ENCODE measurements around the gene CLCA2. TPM values are rescaled to one million over a fixed set of nuclear protein-coding genes. Genes with fewer than 3 reads are reported as not detected.

Gene CLCA2
- total RNA-seq, 1 experiment from 2014 or later: not detected

- no peak overlapping the region for H3K4me3 Mint-ChIP-seq
- peaks cover 34 to 46% (median 40%) of the 10 kb centered on the region in 3 experiments for H3K36me3 Mint-ChIP-seq (ENCODE audit: insufficient read depth in 1 of 3, low read depth in 3 of 3)
- Histone ChIP-seq H3K79me2 (ENCODE audit: insufficient read depth, low read length) (no peaks in the 10 kb centered on the region), H3K4me2 (ENCODE audit: insufficient read depth, insufficient read length, low read length) (no peak overlapping the region), H3K27ac (ENCODE audit: insufficient read length, low read depth, low read length) (no peak overlapping the region), H4K20me1 (ENCODE audit: control insufficient read depth, insufficient read depth, insufficient read length) (no peaks in the 10 kb centered on the region), H3K4me1 (ENCODE audit: insufficient read depth, low read length) (no peaks in the 10 kb centered on the region), H2AK5ac (ENCODE audit: insufficient read length, low read length) (no peak overlapping the region), H3K9me3 (ENCODE audit: control insufficient read depth, low read depth, low read length) (no peaks in the 10 kb centered on the region), H3K18ac (ENCODE audit: insufficient read length, low read depth, low read length) (no peak overlapping the region), H3K23me2 (ENCODE audit: insufficient read length, low read depth, low read length, poor library complexity, severe bottlenecking) (no peaks in the 10 kb centered on the region), H4K5ac (ENCODE audit: insufficient read length, low read depth, low read length) (no peak overlapping the region), H3K9ac (ENCODE audit: extremely low read depth, insufficient read length, low read length) (no peak overlapping the region), H2AFZ (ENCODE audit: low read length) (no peak overlapping the region), H3K79me1 (ENCODE audit: insufficient read depth, low read depth, low read length, poor library complexity, severe bottlenecking) (no peaks in the 10 kb centered on the region), H3K27me3 (ENCODE audit: insufficient read depth, low read length) (no peaks in the 10 kb centered on the region), H3T11ph (ENCODE audit: low read length) (no peak overlapping the region), H2BK15ac (ENCODE audit: low read depth, low read length) (no peak overlapping the region), H3K56ac (ENCODE audit: insufficient read length, low read depth, low read length) (no peak overlapping the region), H4K91ac (ENCODE audit: insufficient read length, low read depth, low read length) (no peak overlapping the region), H3K14ac (ENCODE audit: insufficient read depth, low read length) (no peak overlapping the region), H2BK5ac (ENCODE audit: insufficient read length, low read length) (no peak overlapping the region), H3K4ac (ENCODE audit: low read depth, low read length) (no peak overlapping the region), H2BK120ac (ENCODE audit: low read depth, low read length, poor library complexity, severe bottlenecking) (no peak overlapping the region), H4K8ac (replicated peaks; ENCODE audit: insufficient read length, low read depth, low read length) (no peak overlapping the region), H3K23ac (ENCODE audit: insufficient read length, low read depth, low read length) (no peak overlapping the region), H2BK12ac (ENCODE audit: insufficient read length, low read depth, low read length) (no peak overlapping the region), H2BK20ac (ENCODE audit: low read depth, low read length, poor library complexity, severe bottlenecking) (no peak overlapping the region)
- no CpG with 5 or more reads among the region's 1 CpG for WGBS (ENCODE audit: extremely low coverage, insufficient read length, low lambda C conversion rate)
- no peaks in the 10 kb centered on the region for H3K27me3 Mint-ChIP-seq (ENCODE audit: low read depth)
- DNase-seq: no peak
- peaks cover 25 to 28% of the 10 kb centered on the region in 2 experiments for H3K9me3 Mint-ChIP-seq
- TF ChIP-seq, protein P1, sequence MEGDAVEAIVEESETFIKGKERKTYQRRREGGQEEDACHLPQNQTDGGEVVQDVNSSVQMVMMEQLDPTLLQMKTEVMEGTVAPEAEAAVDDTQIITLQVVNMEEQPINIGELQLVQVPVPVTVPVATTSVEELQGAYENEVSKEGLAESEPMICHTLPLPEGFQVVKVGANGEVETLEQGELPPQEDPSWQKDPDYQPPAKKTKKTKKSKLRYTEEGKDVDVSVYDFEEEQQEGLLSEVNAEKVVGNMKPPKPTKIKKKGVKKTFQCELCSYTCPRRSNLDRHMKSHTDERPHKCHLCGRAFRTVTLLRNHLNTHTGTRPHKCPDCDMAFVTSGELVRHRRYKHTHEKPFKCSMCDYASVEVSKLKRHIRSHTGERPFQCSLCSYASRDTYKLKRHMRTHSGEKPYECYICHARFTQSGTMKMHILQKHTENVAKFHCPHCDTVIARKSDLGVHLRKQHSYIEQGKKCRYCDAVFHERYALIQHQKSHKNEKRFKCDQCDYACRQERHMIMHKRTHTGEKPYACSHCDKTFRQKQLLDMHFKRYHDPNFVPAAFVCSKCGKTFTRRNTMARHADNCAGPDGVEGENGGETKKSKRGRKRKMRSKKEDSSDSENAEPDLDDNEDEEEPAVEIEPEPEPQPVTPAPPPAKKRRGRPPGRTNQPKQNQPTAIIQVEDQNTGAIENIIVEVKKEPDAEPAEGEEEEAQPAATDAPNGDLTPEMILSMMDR (conservative IDR thresholded peaks at IDR 0.05): no peak
- no peaks in the 10 kb centered on the region for H3K4me1 Mint-ChIP-seq
- no peak overlapping the region for H3K27ac Mint-ChIP-seq
These were observed 48.3 kb upstream of the CLCA2 start for GRCh38 chr1:86375688-86376087.

Data from H9 (cell line).